GM21423 (cell line): ENCODE data around the gene FMO5.
"Not testable (repeated sequence)": the region's sequence is repeated elsewhere in the genome, so short reads cannot be mapped to it uniquely, and the experiment has no call there.

Experiments
- ATAC-seq: cut with Tn5 transposase; IDR thresholded peaks from one replicate; pipeline ENCODE4 v1.9.1; 2021; ENCODE audit warnings: mild to moderate bottlenecking, moderate library complexity; ENCODE audit not compliant: unreplicated experiment

The FMO5 gene

GRCh38 chr1:147209825-147210821 is 15.0 kb downstream of the FMO5 start:
- no peak for ATAC-seq

GRCh38 chr1:147208619-147209018 is 16.5 kb downstream of the FMO5 start:
- no peak for ATAC-seq

- ATAC-seq, result no peak
Observed at GRCh38 chr1:147207192-147207591, 17.9 kb downstream of the FMO5 start.

GRCh38 chr1:147204080-147204479 is 21.1 kb downstream of the FMO5 start:
- no peak for ATAC-seq

- ATAC-seq, result no peak
Observed at GRCh38 chr1:147202576-147202975, 22.6 kb downstream of the FMO5 start.

GRCh38 chr1:147201786-147202185 is 23.4 kb downstream of the FMO5 start:
- no peak for ATAC-seq

GRCh38 chr1:147201276-147201675 is 23.9 kb downstream of the FMO5 start:
- no peak for ATAC-seq

- not testable (repeated sequence) for ATAC-seq
Observed at GRCh38 chr1:147197324-147197723, 27.8 kb downstream of the FMO5 start.

GRCh38 chr1:147189514-147189913 is 35.6 kb downstream of the FMO5 start:
- ATAC-seq, result no peak

- no peak for ATAC-seq
Observed at GRCh38 chr1:147185432-147185831, 39.7 kb downstream of the FMO5 start.

- no peak for ATAC-seq
Observed at GRCh38 chr1:147177611-147178380, 47.3 kb downstream of the FMO5 start.

- peak; percentile 85 for ATAC-seq
Observed at GRCh38 chr1:147172168-147173016, 52.7 kb downstream of the FMO5 start, which contains the start of gene PRKAB2. PRKAB2 (minus strand) TSS chr1:147172470; CDS start chr1:147172144, 326 bp downstream.

GRCh38 chr1:147171399-147172167 is 53.6 kb downstream of the FMO5 start:
- ATAC-seq, result peak; percentile 20

GRCh38 chr1:147169840-147170674 is 55.1 kb downstream of the FMO5 start:
- ATAC-seq, result no peak

GRCh38 chr1:147169171-147169570 is 56.0 kb downstream of the FMO5 start:
- ATAC-seq, result no peak

- ATAC-seq, result no peak
Observed at GRCh38 chr1:147168626-147169058, 56.5 kb downstream of the FMO5 start.

GRCh38 chr1:147167365-147167764 is 57.8 kb downstream of the FMO5 start:
- ATAC-seq, result no peak

GRCh38 chr1:147163019-147163418 is 62.1 kb downstream of the FMO5 start:
- ATAC-seq, result no peak

GRCh38 chr1:147162093-147162492 is 63.0 kb downstream of the FMO5 start:
- no peak for ATAC-seq
